Measurements from ENCODE around the gene FASTKD2. TPM values are rescaled to one million over a fixed set of nuclear protein-coding genes. Genes with fewer than 3 reads are reported as not detected.

The FASTKD2 gene
- total and polyA plus RNA-seq, 11 donors: 10.9 to 48.0 (median 42.2) TPM

GRCh38 chr2:206790311-206790935 lies 25.0 kb downstream of the FASTKD2 start:
- WGBS, 4 donors: 75 to 89% (median 83%) methylated on average over 3 of the region's 3 CpGs
- Histone ChIP-seq H3K4me1 (no peaks in the 10 kb centered on the region), H3K4me3 (no peak overlapping the region), H3K27ac (no peak overlapping the region), H3K27me3 (no peaks in the 10 kb centered on the region), H3K36me3 (peaks cover 0 to 98% (median 91%) of the 10 kb centered on the region in 9 donors), H3K9me3 (no peaks in the 10 kb centered on the region)
- TF ChIP-seq POLR2A (IDR thresholded peaks at IDR 0.05): no peak
- TF ChIP-seq CTCF (IDR thresholded peaks at IDR 0.05): no peak
- intact Hi-C loops (cut with DNase I): no loop called here
- no peak for ATAC-seq
- no peak for DNase-seq

- WGBS, 4 donors: 89 to 96% (median 92%) methylated on average over 5 of the region's 5 CpGs
- peaks cover 0 to 5% (median 0%) of the 10 kb centered on the region in 12 donors for H3K4me1 ChIP-seq
- no peaks in the 10 kb centered on the region for H3K27me3 ChIP-seq
- H3K4me3 ChIP-seq: no peak overlapping the region
- no peak for TF ChIP-seq CTCF (IDR thresholded peaks at IDR 0.05)
- TF ChIP-seq POLR2A (IDR thresholded peaks at IDR 0.05): no peak
- H3K9me3 ChIP-seq: no peaks in the 10 kb centered on the region
- no peak overlapping the region for H3K27ac ChIP-seq
- DNase-seq (no peak), ATAC-seq (no peak)
- intact Hi-C loops (cut with DNase I): no loop called here
- H3K36me3 ChIP-seq: peaks cover 0 to 87% (median 72%) of the 10 kb centered on the region in 9 donors
These were observed 27.2 kb downstream of the FASTKD2 start for GRCh38 chr2:206792645-206793044.

- H3K9me3 ChIP-seq: no peaks in the 10 kb centered on the region
- no peak overlapping the region for H3K27ac ChIP-seq
- intact Hi-C loops (cut with DNase I): no loop called here
- TF ChIP-seq CTCF (IDR thresholded peaks at IDR 0.05) (no peak), POLR2A (IDR thresholded peaks at IDR 0.05) (no peak)
- peaks cover 0 to 26% (median 9%) of the 10 kb centered on the region in 12 donors for H3K4me1 ChIP-seq
- ATAC-seq (no peak), DNase-seq (no peak)
- H3K27me3 ChIP-seq: no peaks in the 10 kb centered on the region
- 79 to 96% (median 88%) methylated on average over 4 of the region's 4 CpGs for WGBS, 4 donors
- peaks cover 0 to 40% (median 24%) of the 10 kb centered on the region in 9 donors for H3K36me3 ChIP-seq
- no peak overlapping the region for H3K4me3 ChIP-seq
These were observed 32.0 kb downstream of the FASTKD2 start for GRCh38 chr2:206797376-206797775.

- Histone ChIP-seq H3K27me3 (no peaks in the 10 kb centered on the region), H3K9me3 (no peaks in the 10 kb centered on the region), H3K4me3 (no peak overlapping the region), H3K4me1 (peaks cover 0 to 26% (median 9%) of the 10 kb centered on the region in 12 donors), H3K27ac (peak overlapping the region in 1 of 12 donors; percentile 9), H3K36me3 (peaks cover 0 to 33% (median 18%) of the 10 kb centered on the region in 9 donors)
- ATAC-seq (peak in 2 of 4 donors; percentile 33 to 47), DNase-seq (peak in 1 of 5 donors; percentile 25)
- TF ChIP-seq CTCF (IDR thresholded peaks at IDR 0.05): no peak
- no peak for TF ChIP-seq POLR2A (IDR thresholded peaks at IDR 0.05)
- 73 to 82% (median 81%) methylated on average over 5 of the region's 5 CpGs for WGBS, 4 donors
- intact Hi-C loops (cut with DNase I): loop anchor here in 1 of 10 donors (2.0 kb wide), 1 partner anchor 677 kb away; no protein-coding TSS in a partner anchor
These were observed 32.6 kb downstream of the FASTKD2 start for GRCh38 chr2:206798000-206798399.

Measured in heart left ventricle (tissue), 16 donors.